NCI-H2227 treated with DMSO at 0.1 percent for 48 hours (cell line): ENCODE results near the gene USF2.
A peak's percentile ranks its signal among the peaks of the same experiment; 100 is the strongest.

Experiments
- DNase-seq: peaks from one replicate; lab custom pipeline; 2025; lab: John Stamatoyannopoulos, UW

Gene USF2

DNA sequence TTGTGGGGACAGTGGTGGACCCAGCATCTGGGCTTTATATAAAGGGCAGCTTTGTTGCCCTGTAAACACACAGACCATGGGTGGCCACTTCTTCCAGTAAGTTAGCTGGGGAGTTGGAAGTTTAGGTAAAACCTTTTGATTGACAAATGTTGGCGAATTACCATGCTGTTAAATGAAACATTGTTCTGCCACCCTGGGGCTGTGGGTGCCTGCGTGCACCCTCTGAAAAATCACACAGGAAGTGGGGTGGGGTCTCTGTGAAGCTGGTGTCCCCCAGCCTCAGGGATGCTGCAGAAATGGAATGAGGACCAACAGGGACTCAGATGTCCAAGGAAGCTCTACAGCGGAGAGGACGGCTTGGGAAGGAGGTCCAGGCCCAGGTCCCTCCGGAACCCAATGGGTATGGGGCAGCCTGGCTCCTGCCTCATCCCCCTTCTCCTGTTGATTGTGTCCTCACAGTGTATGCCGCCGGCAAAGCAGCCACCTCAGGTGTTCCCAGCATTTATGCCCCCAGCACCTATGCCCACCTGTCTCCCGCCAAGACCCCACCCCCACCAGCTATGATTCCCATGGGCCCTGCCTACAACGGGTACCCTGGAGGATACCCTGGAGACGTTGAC, 2.8 kb upstream of the USF2 start:
- DNase-seq, result no peak

GRCh38 chr19:35266520-35267352, 2.0 kb upstream of the USF2 start:
- DNase-seq, result no peak

DNA sequence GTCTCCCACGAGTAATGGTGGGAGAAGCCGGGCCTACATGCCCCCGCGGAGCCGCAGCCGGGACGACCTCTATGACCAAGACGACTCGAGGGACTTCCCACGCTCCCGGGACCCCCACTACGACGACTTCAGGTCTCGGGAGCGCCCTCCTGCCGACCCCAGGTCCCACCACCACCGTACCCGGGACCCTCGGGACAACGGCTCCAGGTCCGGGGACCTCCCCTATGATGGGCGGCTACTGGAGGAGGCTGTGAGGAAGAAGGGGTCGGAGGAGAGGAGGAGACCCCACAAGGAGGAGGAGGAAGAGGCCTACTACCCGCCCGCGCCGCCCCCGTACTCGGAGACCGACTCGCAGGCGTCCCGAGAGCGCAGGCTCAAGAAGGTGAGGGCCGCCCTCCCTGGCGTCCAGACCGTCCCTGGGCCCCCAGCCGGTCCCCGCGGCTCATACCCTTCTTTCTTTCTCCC, 1.4 kb upstream of the USF2 start:
- DNase-seq, result no peak

DNA sequence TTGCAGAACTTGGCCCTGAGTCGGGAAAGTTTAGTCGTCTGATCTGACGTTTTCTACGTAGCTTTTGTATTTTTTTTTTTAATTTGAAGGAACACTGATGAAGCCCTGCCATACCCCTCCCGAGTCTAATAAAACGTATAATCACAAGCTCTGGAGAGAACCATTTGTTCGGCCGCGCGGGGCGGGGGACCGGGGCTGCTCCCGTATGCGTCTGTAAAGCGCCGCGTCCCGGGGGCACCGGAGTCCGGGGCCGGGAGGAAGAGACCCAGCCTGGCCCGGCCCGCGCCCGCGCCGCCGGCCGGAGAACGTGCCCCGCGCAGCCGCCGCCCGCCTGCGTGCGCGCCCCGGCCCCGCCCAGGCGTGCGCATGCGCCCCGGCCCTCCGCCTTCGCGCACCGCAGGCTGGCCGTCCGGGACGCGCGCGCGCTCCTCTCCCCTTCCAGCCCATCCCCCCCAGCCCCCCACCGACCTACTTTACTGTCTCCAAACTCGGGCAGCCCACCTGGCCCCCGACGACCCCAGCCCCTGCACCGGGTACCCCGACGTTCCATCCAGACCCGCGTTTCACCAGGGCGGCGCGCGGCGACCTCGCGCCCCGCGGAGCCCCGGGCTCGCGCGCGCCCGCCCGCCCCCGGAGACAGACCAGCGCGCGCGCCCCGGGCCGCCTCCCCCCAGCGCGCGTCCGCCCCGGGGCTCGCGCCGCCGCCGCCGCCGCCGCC, 785 bp upstream of the USF2 start:
- DNase-seq, result peak; percentile 96

GRCh38 chr19:35269438-35270117, 816 bp downstream of the USF2 start:
- peak; percentile 94 for DNase-seq

DNA sequence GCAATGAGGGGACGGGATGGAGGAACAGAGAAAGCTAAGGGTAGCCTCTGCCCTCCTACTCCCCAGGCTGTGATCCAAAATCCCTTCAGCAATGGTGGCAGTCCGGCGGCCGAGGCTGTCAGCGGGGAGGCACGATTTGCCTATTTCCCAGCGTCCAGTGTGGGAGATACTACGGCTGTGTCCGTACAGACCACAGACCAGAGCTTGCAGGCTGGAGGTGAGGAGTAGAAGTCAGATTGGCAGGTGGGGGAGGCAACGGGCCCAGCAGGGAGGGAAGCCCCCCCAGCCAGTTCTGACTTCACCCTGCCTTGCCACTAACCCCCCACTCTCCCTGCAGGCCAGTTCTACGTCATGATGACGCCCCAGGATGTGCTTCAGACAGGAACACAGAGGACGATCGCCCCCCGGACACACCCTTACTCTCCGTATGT, 1.6 kb downstream of the USF2 start:
- no peak for DNase-seq

- DNase-seq, result no peak
Measured at GRCh38 chr19:35271546-35271945, 2.8 kb downstream of the USF2 start.

GRCh38 chr19:35272122-35272719, 3.5 kb downstream of the USF2 start:
- no peak for DNase-seq

GRCh38 chr19:35272954-35273649, 4.3 kb downstream of the USF2 start:
- DNase-seq, result no peak

DNA sequence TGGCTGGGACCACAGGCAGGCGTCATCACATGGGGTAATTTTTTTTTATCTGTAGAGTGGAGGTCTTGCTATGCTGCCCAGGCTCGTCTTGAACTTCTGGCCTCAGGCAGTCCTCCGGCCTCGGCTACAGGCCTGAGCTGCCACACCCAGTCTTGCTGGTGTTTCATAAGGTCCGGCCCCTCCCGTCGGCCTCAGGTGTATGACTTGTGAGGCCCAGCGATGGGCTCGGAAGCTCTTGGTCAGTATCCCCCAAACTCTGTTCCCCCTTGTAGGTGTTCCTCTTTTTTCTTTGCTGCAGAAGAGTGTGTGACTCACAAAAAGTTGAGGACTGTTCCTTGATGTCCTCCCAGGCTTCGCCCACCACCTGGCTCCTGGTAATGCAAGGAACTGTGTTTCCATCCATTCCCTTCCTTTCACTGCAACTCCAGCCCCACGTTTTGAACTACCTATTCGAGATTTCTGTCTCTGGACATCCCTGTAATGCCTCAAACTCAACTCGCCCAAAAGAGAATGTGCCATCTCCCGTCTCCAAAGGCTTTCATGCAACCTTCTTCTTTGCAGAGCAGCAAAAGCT, 5.0 kb downstream of the USF2 start:
- no peak for DNase-seq

- DNase-seq, result no peak
Measured at GRCh38 chr19:35274323-35274722, 5.6 kb downstream of the USF2 start.

DNA sequence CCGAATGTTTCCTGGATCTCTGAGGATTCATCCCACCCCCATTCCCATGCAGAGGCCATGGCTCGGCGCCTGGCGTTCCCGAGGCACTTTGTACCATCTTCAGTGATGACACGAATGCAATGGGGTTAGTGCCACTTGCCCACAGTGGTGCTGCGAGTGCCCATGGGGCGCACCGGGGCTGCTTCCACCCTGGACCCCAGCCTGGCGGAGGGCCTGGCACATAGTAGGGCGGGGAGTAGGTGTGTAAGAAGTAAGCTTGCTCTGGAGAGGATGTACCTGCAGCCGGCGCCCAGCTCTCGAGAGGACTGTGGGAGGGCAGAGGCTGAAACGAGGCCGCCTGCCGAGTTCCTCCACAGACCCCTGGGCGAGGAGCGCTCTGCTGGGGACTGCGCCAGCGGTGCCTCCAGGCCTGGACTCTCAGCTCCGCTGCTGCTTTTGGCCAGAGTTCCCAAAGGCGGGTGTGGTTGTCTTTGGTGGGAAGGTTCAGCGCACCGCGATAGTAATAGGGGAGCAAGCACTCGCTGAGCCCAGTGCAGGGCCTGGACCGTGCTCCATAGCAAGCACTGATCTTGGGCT, 8.0 kb downstream of the USF2 start:
- no peak for DNase-seq

- DNase-seq, result no peak
Measured at GRCh38 chr19:35278578-35279284, 10.0 kb downstream of the USF2 start.

DNA sequence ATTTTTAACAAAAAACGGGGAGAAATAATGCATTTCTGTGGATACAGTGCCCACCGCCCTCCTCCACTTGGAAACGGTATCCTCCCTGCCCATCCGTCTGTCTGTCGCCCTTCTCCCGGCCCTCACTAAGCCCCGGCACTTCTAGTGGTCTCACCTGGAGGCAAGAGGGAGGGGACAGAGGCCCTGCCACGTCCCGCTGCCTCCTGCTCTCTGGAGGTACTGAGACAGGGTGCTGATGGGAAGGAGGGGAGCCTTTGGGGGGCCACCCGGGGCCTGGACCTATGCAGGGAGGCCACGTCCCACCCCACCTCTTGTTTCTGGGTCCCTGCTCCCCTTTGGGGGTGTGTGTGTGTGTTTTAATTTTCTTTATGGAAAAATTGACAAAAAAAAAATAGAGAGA, 10.6 kb downstream of the USF2 start:
- no peak for DNase-seq

- DNase-seq, result no peak
Measured at GRCh38 chr19:35279985-35280821, 11.4 kb downstream of the USF2 start.

- DNase-seq, result no peak
Measured at GRCh38 chr19:35281303-35281702, 12.5 kb downstream of the USF2 start.

DNA sequence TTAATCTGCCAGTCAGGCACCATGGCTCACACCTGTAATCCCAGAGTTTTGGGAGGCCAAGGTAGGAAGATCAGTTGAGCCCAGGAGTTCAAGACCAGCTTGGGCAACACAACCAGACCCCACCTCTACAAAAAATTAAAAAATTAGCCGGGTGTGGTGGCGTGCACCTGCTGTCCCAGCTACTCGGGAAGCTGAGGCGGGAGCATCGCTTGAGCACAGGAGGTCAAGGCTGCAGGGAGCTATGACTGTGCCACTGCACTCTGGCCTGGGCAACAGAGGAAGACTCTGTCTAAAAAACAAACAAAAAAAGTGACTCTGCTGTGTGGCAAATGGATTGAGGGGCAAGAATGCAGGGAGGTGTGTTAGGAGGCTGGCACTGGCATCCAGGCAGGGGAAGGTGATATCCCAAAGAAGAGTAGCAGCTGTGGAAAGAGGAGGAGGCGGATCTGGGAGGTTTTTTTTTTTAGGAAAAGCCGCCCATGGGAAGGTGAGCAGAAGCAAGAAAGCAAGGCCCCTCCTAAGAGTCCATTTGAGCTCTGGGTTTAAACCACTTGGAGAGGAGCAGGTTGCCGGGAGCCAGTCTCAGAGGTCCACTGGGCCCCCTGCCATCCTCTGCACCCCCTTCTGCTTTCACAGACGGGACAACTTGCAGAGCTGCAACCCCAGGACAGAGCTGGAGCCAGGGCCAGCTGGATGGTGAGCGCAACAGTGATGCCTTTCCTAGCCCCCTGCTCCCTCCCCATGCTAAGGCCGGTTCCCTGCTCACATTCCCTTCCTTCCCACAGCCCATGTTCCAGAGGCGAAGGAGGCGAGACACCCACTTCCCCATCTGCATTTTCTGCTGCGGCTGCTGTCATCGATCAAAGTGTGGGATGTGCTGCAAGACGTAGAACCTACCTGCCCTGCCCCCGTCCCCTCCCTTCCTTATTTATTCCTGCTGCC, 15.7 kb downstream of the USF2 start:
- peak; percentile 66 for DNase-seq

DNA sequence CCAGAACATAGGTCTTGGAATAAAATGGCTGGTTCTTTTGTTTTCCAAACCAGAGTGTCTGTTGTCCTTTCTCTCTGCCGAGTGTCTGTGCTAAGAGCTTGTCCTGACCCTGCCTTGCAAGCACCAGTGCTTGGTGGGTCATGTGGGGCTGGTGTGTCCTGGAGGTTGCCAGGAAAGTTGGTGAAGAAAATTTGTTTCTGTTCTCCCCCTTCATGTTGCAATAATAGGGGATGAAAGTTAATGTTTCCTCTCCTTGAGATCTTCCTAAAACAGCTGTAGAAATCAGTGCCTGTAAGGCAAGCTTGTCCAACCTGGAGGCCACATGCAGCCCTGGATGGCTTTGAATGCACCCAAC, 16.3 kb downstream of the USF2 start:
- DNase-seq, result no peak
